K562 treated with DMSO at 1 percent for 12 hours (cell line): ENCODE measurements around the gene TLL2. TPM values are rescaled to one million over a fixed set of nuclear protein-coding genes. Genes with fewer than 3 reads are reported as not detected.

Source experiments
- total RNA-seq: library from RNA; unstranded; fragments of 300-600 nt; gene quantifications from 2 replicates; pipeline ENCODE4 v1.2.3, GENCODE V29; 2022; ENCODE audit not compliant: insufficient read depth

TLL2 gene
- not detected in 2 replicates for total RNA-seq

GRCh38 chr10:96513698-96514561, at the start of gene TLL2:
TSS of gene TLL2 (minus strand) at chr10:96513926. CDS start at chr10:96513685, 241 bp downstream.

GRCh38 chr10:96358851-96359540, 154.7 kb downstream of the TLL2 start, which contains the start of gene OPALIN:
TSS of gene OPALIN (minus strand) at chr10:96359002. CDS start at chr10:96358896, 106 bp downstream.

Other genes starting within 250 kb of the TLL2 start
- not detected in 2 replicates for gene BLNK, start 242.4 kb downstream of the TLL2 start, total RNA-seq
- gene DNTT, start 209.5 kb downstream of the TLL2 start, total RNA-seq: not detected in 2 replicates
- not detected in 2 replicates for gene OPALIN, start 154.9 kb downstream of the TLL2 start, total RNA-seq
- 10.0 and 27.8 TPM in 2 replicates for gene TM9SF3, start 73.1 kb upstream of the TLL2 start, total RNA-seq
- gene PIK3AP1, start 206.6 kb upstream of the TLL2 start, total RNA-seq: 1.4 and 1.8 TPM in 2 replicates